ENCODE results near the gene IGSF21. TPM values are rescaled to one million over a fixed set of nuclear protein-coding genes. Genes with fewer than 3 reads are reported as not detected.

IGSF21 gene
- total and polyA plus RNA-seq, 2 experiments from 2014 or later = not detected

GRCh38 chr1:18271336-18271735 is 163.7 kb downstream of the IGSF21 start:
- Histone ChIP-seq H3K36me3 (replicated peaks; ENCODE audit: insufficient read depth, low read depth) (no peaks in the 10 kb centered on the region), H3K9me3 (ENCODE audit: low read depth) (no peaks in the 10 kb centered on the region), H3K4me1 (ENCODE audit: insufficient read depth) (no peaks in the 10 kb centered on the region), H3K4me3 (no peak overlapping the region), H3K27me3 (no peaks in the 10 kb centered on the region), H2AFZ (no peak overlapping the region), H4K20me1 (ENCODE audit: insufficient read depth, poor library complexity, severe bottlenecking) (no peaks in the 10 kb centered on the region), H3K4me2 (no peak overlapping the region), H3K27ac (no peak overlapping the region), H3K79me2 (no peaks in the 10 kb centered on the region), H3K9me2 (replicated peaks; ENCODE audit: insufficient read depth) (no peaks in the 10 kb centered on the region)
- no peak for TF ChIP-seq EZH2 (IDR thresholded peaks at IDR 0.05; ENCODE audit: borderline replicate concordance)
- TF ChIP-seq EZH2phosphoT487 (IDR thresholded peaks at IDR 0.05; ENCODE audit: low read depth, severe bottlenecking, unreplicated experiment) = no peak
- TF ChIP-seq, protein P1, sequence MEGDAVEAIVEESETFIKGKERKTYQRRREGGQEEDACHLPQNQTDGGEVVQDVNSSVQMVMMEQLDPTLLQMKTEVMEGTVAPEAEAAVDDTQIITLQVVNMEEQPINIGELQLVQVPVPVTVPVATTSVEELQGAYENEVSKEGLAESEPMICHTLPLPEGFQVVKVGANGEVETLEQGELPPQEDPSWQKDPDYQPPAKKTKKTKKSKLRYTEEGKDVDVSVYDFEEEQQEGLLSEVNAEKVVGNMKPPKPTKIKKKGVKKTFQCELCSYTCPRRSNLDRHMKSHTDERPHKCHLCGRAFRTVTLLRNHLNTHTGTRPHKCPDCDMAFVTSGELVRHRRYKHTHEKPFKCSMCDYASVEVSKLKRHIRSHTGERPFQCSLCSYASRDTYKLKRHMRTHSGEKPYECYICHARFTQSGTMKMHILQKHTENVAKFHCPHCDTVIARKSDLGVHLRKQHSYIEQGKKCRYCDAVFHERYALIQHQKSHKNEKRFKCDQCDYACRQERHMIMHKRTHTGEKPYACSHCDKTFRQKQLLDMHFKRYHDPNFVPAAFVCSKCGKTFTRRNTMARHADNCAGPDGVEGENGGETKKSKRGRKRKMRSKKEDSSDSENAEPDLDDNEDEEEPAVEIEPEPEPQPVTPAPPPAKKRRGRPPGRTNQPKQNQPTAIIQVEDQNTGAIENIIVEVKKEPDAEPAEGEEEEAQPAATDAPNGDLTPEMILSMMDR (IDR thresholded peaks at IDR 0.05; ENCODE audit: poor library complexity) = no peak
- DNase-seq (ENCODE audit: low spot score) = no peak
- WGBS (ENCODE audit: low lambda C conversion rate, missing lambda C conversion rate) = 100% methylated on average over 2 of the region's 2 CpGs

DNA sequence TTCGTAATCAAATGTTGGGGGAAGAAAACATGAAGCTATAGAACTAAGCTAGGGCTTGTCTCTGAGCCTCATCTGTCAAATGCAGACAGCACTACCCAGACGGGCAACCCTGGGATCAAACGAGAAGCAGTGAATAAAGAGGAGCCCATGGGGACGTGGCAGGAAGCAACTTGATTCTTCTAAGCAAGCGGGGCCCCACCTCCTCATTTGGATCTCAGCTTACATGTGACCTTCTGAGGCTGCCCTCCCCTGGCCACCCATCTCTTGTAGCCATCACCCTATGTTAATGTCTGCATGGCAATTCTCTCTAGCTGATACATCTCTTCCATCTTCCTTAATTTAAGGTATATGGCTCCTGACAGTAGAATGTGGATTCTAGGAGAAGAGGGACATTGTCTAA is 171.3 kb downstream of the IGSF21 start:
- Histone ChIP-seq H4K20me1 (ENCODE audit: insufficient read depth, poor library complexity, severe bottlenecking) (no peaks in the 10 kb centered on the region), H3K4me2 (no peak overlapping the region), H3K4me3 (no peak overlapping the region), H3K27me3 (peaks cover 5% of the 10 kb centered on the region), H3K79me2 (no peaks in the 10 kb centered on the region), H2AFZ (no peak overlapping the region), H3K27ac (no peak overlapping the region), H3K4me1 (ENCODE audit: insufficient read depth) (no peaks in the 10 kb centered on the region), H3K9me2 (replicated peaks; ENCODE audit: insufficient read depth) (no peaks in the 10 kb centered on the region), H3K9me3 (ENCODE audit: low read depth) (no peaks in the 10 kb centered on the region), H3K36me3 (replicated peaks; ENCODE audit: insufficient read depth, low read depth) (no peaks in the 10 kb centered on the region)
- WGBS (ENCODE audit: low lambda C conversion rate, missing lambda C conversion rate) = 45% methylated on average over 5 of the region's 5 CpGs
- TF ChIP-seq EZH2 (IDR thresholded peaks at IDR 0.05; ENCODE audit: borderline replicate concordance) (no peak), EZH2phosphoT487 (IDR thresholded peaks at IDR 0.05; ENCODE audit: low read depth, severe bottlenecking, unreplicated experiment) (no peak)
- TF ChIP-seq, protein P1 (IDR thresholded peaks at IDR 0.05; ENCODE audit: poor library complexity) = no peak
- no peak for DNase-seq (ENCODE audit: low spot score)

- Histone ChIP-seq H3K4me3 (no peak overlapping the region), H3K36me3 (replicated peaks; ENCODE audit: insufficient read depth, low read depth) (no peaks in the 10 kb centered on the region), H3K27ac (no peak overlapping the region), H2AFZ (no peak overlapping the region), H3K27me3 (peaks cover 10% of the 10 kb centered on the region), H3K9me3 (ENCODE audit: low read depth) (no peaks in the 10 kb centered on the region), H3K79me2 (no peaks in the 10 kb centered on the region), H3K9me2 (replicated peaks; ENCODE audit: insufficient read depth) (no peaks in the 10 kb centered on the region), H3K4me1 (ENCODE audit: insufficient read depth) (no peaks in the 10 kb centered on the region), H3K4me2 (no peak overlapping the region), H4K20me1 (ENCODE audit: insufficient read depth, poor library complexity, severe bottlenecking) (no peaks in the 10 kb centered on the region)
- no peak for DNase-seq (ENCODE audit: low spot score)
- WGBS (ENCODE audit: low lambda C conversion rate, missing lambda C conversion rate) = 91% methylated on average over 15 of the region's 15 CpGs
- TF ChIP-seq EZH2 (IDR thresholded peaks at IDR 0.05; ENCODE audit: borderline replicate concordance) (no peak), EZH2phosphoT487 (IDR thresholded peaks at IDR 0.05; ENCODE audit: low read depth, severe bottlenecking, unreplicated experiment) (no peak)
- TF ChIP-seq, protein P1 (IDR thresholded peaks at IDR 0.05; ENCODE audit: poor library complexity) = no peak
Observed at GRCh38 chr1:18279351-18280074, 171.9 kb downstream of the IGSF21 start.
